GM23338 (cell line): ENCODE results near the gene PCLO. TPM values are rescaled to one million over a fixed set of nuclear protein-coding genes. Genes with fewer than 3 reads are reported as not detected.
"Not testable (repeated sequence)": the region's sequence is repeated elsewhere in the genome, so short reads cannot be mapped to it uniquely, and the experiment has no call there.

Source experiments
- ATAC-seq: fragments of 200-7000 bp; cut with Tn5 transposase; 3 replicates; pipeline ENCODE4 v1.9.1; 2020
- DNase-seq: peaks from one replicate; pipeline ENCODE4 v3.0.0-alpha.2; 2015; ENCODE audit warnings: low spot score
- H2AFZ ChIP-seq: fragments of 200-600 bp; sonication (generic); 2 replicates; pipeline ENCODE4 v1.8.0; 2016; ENCODE audit warnings: antibody characterized with exemption, mild to moderate bottlenecking, moderate library complexity
- H3F3A ChIP-seq: fragments of 200-600 bp; sonication (generic); replicated peaks from 2 replicates; pipeline ENCODE4 v1.8.0; 2017; ENCODE audit warnings: antibody characterized with exemption, mixed run types, low read depth
- H3K27ac ChIP-seq: fragments of 200-600 bp; sonication (generic); 2 replicates; pipeline ENCODE4 v1.6.1; 2016; ENCODE audit warnings: low read depth
- H3K27me3 ChIP-seq: fragments of 200-600 bp; sonication (generic); 2 replicates; pipeline ENCODE4 v1.8.0; 2016; ENCODE audit warnings: mild to moderate bottlenecking, mixed run types, moderate library complexity; ENCODE audit not compliant: insufficient read depth
- H3K36me3 ChIP-seq: fragments of 200-600 bp; sonication (generic); 2 replicates; pipeline ENCODE4 v1.8.0; 2016; ENCODE audit warnings: mild to moderate bottlenecking; ENCODE audit not compliant: insufficient read depth
- H3K4me1 ChIP-seq: fragments of 200-600 bp; sonication (generic); 2 replicates; pipeline ENCODE4 v1.8.0; 2016; ENCODE audit warnings: mild to moderate bottlenecking, moderate library complexity; ENCODE audit not compliant: insufficient read depth
- H3K4me2 ChIP-seq: fragments of 200-600 bp; sonication (generic); 2 replicates; pipeline ENCODE4 v1.7.1; 2017; ENCODE audit warnings: mixed run types
- H3K4me3 ChIP-seq: fragments of 200-600 bp; sonication (generic); 2 replicates; pipeline ENCODE4 v1.6.1; 2016; ENCODE audit warnings: mixed run types
- H3K79me2 ChIP-seq: fragments of 200-600 bp; sonication (generic); replicated peaks from 2 replicates; pipeline ENCODE4 v1.8.0; 2017; ENCODE audit warnings: mild to moderate bottlenecking; ENCODE audit not compliant: insufficient read depth
- H3K9me2 ChIP-seq: fragments of 200-600 bp; sonication (generic); 2 replicates; pipeline ENCODE4 v1.8.0; 2017; ENCODE audit not compliant: insufficient read depth
- H4K20me1 ChIP-seq: fragments of 200-600 bp; sonication (generic); replicated peaks from 2 replicates; pipeline ENCODE4 v1.8.0; 2017; ENCODE audit warnings: mild to moderate bottlenecking; ENCODE audit not compliant: insufficient read depth
- H3K27ac Mint-ChIP-seq: 2 replicates; pipeline ENCODE4 v1.8.0; 2020; ENCODE audit warnings: inconsistent platforms, mild to moderate bottlenecking, moderate library complexity, mixed read lengths
- H3K27me3 Mint-ChIP-seq: 3 replicates; pipeline ENCODE4 v1.8.0; 2022; ENCODE audit warnings: low read depth, mild to moderate bottlenecking, moderate library complexity, mixed read lengths, inconsistent platforms; ENCODE audit not compliant: insufficient read depth, poor library complexity
- H3K36me3 Mint-ChIP-seq: 3 replicates; pipeline ENCODE4 v1.8.0; 2021; ENCODE audit warnings: low read depth, mild to moderate bottlenecking, inconsistent platforms, moderate library complexity, mixed read lengths
- H3K4me1 Mint-ChIP-seq: 3 replicates; pipeline ENCODE4 v1.8.0; 2020; ENCODE audit warnings: mild to moderate bottlenecking, inconsistent platforms, mixed read lengths
- H3K4me3 Mint-ChIP-seq: 3 replicates; pipeline ENCODE4 v1.8.0; 2021; ENCODE audit warnings: moderate library complexity, mild to moderate bottlenecking, inconsistent platforms, mixed read lengths
- H3K9me3 Mint-ChIP-seq: 3 replicates; pipeline ENCODE4 v1.8.0; 2020; ENCODE audit warnings: moderate library complexity, mild to moderate bottlenecking, inconsistent platforms, mixed read lengths
- CREB1 ChIP-seq: fragments of 250-450 bp; sonication (Bioruptor Pico); IDR thresholded peaks from 2 replicates; pipeline ENCODE4 v1.5.0; 2020; ENCODE audit warnings: low read depth, mild to moderate bottlenecking, moderate library complexity
- ETS1 ChIP-seq: IDR thresholded peaks from 2 replicates; pipeline ENCODE4 v1.6.1; 2016; ENCODE audit warnings: antibody characterized with exemption
- EZH2 ChIP-seq: fragments of 200-600 bp; sonication (generic); IDR thresholded peaks from one replicate; pipeline ENCODE4 v1.8.0; 2017; ENCODE audit warnings: antibody characterized with exemption, mild to moderate bottlenecking, low read depth; ENCODE audit not compliant: unreplicated experiment
- EZH2phosphoT487 ChIP-seq: fragments of 200-600 bp; sonication (generic); IDR thresholded peaks from one replicate; pipeline ENCODE4 v1.8.1; 2018; ENCODE audit warnings: antibody characterized with exemption; ENCODE audit not compliant: unreplicated experiment
- JUNB ChIP-seq: IDR thresholded peaks from one replicate; pipeline ENCODE4 v1.6.1; 2016; ENCODE audit warnings: antibody characterized with exemption; ENCODE audit not compliant: unreplicated experiment
- NANOG ChIP-seq: IDR thresholded peaks from 2 replicates; pipeline ENCODE4 v1.6.1; 2016; ENCODE audit warnings: antibody characterized with exemption, borderline replicate concordance
- POLR2AphosphoS5 ChIP-seq: IDR thresholded peaks from 2 replicates; pipeline ENCODE4 v1.6.1; 2016; ENCODE audit warnings: antibody characterized with exemption, low read depth
- REST ChIP-seq: IDR thresholded peaks from one replicate; pipeline ENCODE4 v1.6.1; 2018; ENCODE audit warnings: antibody characterized with exemption; ENCODE audit not compliant: unreplicated experiment
- STAT1 ChIP-seq: IDR thresholded peaks from one replicate; pipeline ENCODE4 v1.6.1; 2016; ENCODE audit warnings: antibody characterized with exemption; ENCODE audit not compliant: unreplicated experiment
- ZNF114 ChIP-seq: fragments of 250-450 bp; sonication (Bioruptor Pico); IDR thresholded peaks from 2 replicates; pipeline ENCODE4 v1.5.0; 2020; ENCODE audit warnings: mild to moderate bottlenecking, moderate library complexity
- ZNF331 ChIP-seq: fragments of 250-450 bp; sonication (Bioruptor Pico); IDR thresholded peaks from 2 replicates; pipeline ENCODE4 v1.5.0; 2020; ENCODE audit warnings: low read depth, mild to moderate bottlenecking, moderate library complexity
- polyA plus RNA-seq: library from polyadenylated mRNA; unstranded; fragments of >200 nt; fragmentation: Nextera tagmentation; extraction: Ambion mirVana; gene quantifications from 2 replicates; pipeline ENCODE4 v1.2.1, GENCODE V29; 2016
- total RNA-seq: library from RNA; depleted of rRNA; stranded (reverse); fragments of >200 nt; shearing (Covaris generic); gene quantifications from 2 replicates; pipeline ENCODE4 v1.2.3, GENCODE V29; 2014

Gene PCLO
- total and polyA plus RNA-seq, 2 experiments from 2014 or later = 7.4 to 9.1 TPM

GRCh38 chr7:83032195-83032594, 130.5 kb downstream of the PCLO start:
- Mint-ChIP-seq H3K27me3 (peaks cover 3% of the 10 kb centered on the region), H3K36me3 (no peaks in the 10 kb centered on the region), H3K4me3 (no peak overlapping the region), H3K9me3 (peaks cover 2% of the 10 kb centered on the region; the same call in 1 of the 3 replicates), H3K4me1 (peaks cover 6% of the 10 kb centered on the region; the same call in 2 of the 3 replicates), H3K27ac (no peak overlapping the region)
- Histone ChIP-seq H3K27me3 (no peaks in the 10 kb centered on the region), H3K27ac (no peak overlapping the region), H3K4me1 (peaks cover 12% of the 10 kb centered on the region; the same call in 1 of the 2 replicates), H3F3A (no peaks in the 10 kb centered on the region), H3K4me2 (no peak overlapping the region), H2AFZ (no peak overlapping the region), H4K20me1 (no peaks in the 10 kb centered on the region), H3K79me2 (no peaks in the 10 kb centered on the region), H3K9me2 (no peaks in the 10 kb centered on the region), H3K4me3 (no peak overlapping the region), H3K36me3 (no peaks in the 10 kb centered on the region)
- DNase-seq (no peak), ATAC-seq (no peak)
- TF ChIP-seq EZH2 (no peak), STAT1 (no peak), EZH2phosphoT487 (no peak), JUNB (no peak), ETS1 (no peak), POLR2AphosphoS5 (no peak), NANOG (no peak), ZNF331 (CRISPR knock-in tag) (no peak), REST (no peak), CREB1 (CRISPR knock-in tag) (no peak), ZNF114 (CRISPR knock-in tag) (no peak)

GRCh38 chr7:83023817-83024665, 138.6 kb downstream of the PCLO start:
- not testable (repeated sequence) for H4K20me1 ChIP-seq, H3K9me2 ChIP-seq, DNase-seq, H3K36me3 ChIP-seq, H3K27me3 ChIP-seq, H3F3A ChIP-seq, H3K4me1 Mint-ChIP-seq, H3K4me1 ChIP-seq, H3K9me3 Mint-ChIP-seq, H3K79me2 ChIP-seq, H3K4me3 Mint-ChIP-seq, H3K27ac ChIP-seq, H3K36me3 Mint-ChIP-seq, H3K27me3 Mint-ChIP-seq, H3K4me2 ChIP-seq, ATAC-seq
- H3K27ac Mint-ChIP-seq = peak overlapping the region; percentile 81
- peak overlapping the region; percentile 75; the same call in 1 of the 2 replicates for H2AFZ ChIP-seq
- H3K4me3 ChIP-seq = 0 out of 2 replicates have a peak overlapping the region, but pooled peaks have one; percentile 13
